Fibroblast of the aortic adventitia (primary cell): ENCODE data around the gene ARHGAP6. TPM values are rescaled to one million over a fixed set of nuclear protein-coding genes. Genes with fewer than 3 reads are reported as not detected.

Experiments used
- DNase-seq: peaks from one replicate; pipeline ENCODE4 v3.0.0-alpha.2; 2010; ENCODE audit warnings: low read depth
- H3K4me3 ChIP-seq: 2 replicates; pipeline ENCODE4 v1.5.1; 2011; ENCODE audit warnings: low read depth, mild to moderate bottlenecking, control low read depth, low read length, moderate library complexity
- total RNA-seq: library from RNA; depleted of rRNA; stranded (reverse); fragments of >200 nt; gene quantifications from 2 replicates; pipeline ENCODE4 v1.2.3, GENCODE V29; 2012; ENCODE audit warnings: low replicate concordance
- TF ChIP-seq, protein P1 (sequence below): IDR thresholded peaks from 2 replicates; pipeline ENCODE4 v1.5.1; 2011; ENCODE audit warnings: mild to moderate bottlenecking, low read length, control low read depth, inconsistent platforms; ENCODE audit not compliant: insufficient read depth

ARHGAP6 gene
- total RNA-seq, 1 donor = 16.9 TPM

DNA sequence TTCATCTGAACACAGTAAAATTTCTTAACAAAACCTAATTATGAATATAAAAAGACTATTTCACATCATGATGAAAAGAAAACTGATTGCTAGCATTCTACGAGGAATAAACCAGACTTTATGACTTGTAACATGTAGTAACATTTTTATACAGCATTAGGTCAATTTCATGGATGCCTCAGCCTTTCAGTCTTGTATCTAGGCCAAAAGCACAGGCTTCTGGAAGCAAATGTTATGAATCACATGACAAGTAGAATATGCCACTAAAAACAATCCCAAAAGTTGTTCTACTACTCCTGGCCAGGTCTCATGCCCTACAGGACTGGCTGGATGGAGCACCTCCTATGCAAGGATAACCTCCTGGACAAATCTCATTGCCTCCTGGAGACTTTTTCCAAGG is 101.2 kb downstream of the ARHGAP6 start:
- H3K4me3 ChIP-seq = no peak overlapping the region
- TF ChIP-seq, protein P1, sequence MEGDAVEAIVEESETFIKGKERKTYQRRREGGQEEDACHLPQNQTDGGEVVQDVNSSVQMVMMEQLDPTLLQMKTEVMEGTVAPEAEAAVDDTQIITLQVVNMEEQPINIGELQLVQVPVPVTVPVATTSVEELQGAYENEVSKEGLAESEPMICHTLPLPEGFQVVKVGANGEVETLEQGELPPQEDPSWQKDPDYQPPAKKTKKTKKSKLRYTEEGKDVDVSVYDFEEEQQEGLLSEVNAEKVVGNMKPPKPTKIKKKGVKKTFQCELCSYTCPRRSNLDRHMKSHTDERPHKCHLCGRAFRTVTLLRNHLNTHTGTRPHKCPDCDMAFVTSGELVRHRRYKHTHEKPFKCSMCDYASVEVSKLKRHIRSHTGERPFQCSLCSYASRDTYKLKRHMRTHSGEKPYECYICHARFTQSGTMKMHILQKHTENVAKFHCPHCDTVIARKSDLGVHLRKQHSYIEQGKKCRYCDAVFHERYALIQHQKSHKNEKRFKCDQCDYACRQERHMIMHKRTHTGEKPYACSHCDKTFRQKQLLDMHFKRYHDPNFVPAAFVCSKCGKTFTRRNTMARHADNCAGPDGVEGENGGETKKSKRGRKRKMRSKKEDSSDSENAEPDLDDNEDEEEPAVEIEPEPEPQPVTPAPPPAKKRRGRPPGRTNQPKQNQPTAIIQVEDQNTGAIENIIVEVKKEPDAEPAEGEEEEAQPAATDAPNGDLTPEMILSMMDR = no peak
- DNase-seq = peak; percentile 51

DNA sequence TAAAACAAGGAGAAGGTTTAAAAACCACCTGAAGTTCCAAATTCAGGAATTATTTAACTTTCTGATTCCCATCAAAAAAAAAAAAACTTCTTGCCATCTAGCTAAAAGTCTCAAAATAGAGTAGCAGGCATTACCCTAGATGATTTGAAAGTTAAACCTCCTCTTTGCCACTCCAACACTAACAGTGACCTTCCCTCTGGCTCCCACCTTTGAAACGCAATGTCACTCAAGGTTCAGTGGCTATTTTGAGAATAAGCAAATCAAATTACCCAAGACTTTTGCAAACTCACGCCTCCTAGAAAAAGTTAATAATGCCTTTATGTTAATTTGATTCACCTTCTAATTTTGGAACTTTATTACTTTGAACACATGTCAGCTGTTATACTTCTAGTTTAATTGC is 103.2 kb downstream of the ARHGAP6 start:
- H3K4me3 ChIP-seq = no peak overlapping the region
- TF ChIP-seq, protein P1 = no peak
- DNase-seq = no peak

DNA sequence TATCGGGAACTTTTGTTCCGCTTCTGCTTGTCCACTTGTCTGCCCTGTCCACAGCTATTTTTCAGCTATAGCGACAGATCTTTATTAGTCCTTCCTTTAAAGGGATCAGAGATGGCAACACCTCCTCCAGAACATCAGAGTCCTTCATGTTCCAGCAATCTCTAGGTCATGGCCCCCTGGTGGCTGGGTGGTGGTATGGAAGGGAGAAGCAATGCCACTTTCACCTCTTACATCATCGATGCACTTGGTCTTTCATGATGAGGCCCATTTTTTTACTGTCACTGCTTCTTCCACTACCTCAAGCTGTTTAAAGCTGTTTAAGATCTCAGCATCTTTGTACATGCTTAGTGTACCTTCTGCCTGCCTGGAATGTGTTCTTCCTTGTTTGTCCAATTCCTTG is 106.7 kb downstream of the ARHGAP6 start:
- no peak overlapping the region for H3K4me3 ChIP-seq
- TF ChIP-seq, protein P1 = peak; percentile 45
- DNase-seq = no peak

DNA sequence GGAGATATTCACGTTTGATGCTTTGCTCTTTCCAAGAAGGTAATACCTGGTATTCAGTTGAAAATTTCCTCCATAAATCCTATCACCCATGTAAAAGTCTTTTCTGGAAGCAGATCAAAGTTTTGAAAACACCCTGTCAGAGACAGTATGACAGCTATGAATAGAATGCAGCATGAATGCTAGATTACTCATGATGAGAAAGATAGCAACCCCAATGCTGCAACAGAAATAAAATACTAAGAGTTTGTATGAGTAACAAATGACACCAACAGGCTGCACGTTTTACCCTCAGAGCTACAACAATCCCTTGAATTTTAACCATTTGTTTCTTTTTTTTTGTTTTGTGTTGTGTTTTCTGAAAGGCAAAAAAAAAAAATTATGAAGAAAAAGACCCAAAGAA is 108.6 kb downstream of the ARHGAP6 start:
- H3K4me3 ChIP-seq = no peak overlapping the region
- TF ChIP-seq, protein P1 = no peak
- DNase-seq = peak; percentile 74

DNA sequence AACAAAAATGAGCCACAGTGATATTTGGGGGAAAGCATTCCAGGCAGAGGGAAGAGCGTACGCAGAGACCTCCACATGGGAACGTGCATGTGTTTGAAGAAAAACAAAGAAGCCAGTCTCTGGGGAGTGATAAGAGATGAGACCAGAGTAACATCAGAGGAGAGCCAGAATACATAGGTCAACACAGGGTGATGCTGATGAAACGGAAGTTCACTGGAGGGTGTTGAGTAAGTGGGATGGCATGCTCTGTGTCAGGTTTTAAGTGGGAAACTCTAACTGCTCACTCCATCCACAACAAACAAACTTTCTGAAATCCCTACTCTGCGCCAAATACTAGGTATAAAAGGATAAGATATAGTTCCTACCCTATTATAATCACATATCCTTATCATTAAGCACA is 110.0 kb downstream of the ARHGAP6 start:
- TF ChIP-seq, protein P1 = no peak
- H3K4me3 ChIP-seq = no peak overlapping the region

DNA sequence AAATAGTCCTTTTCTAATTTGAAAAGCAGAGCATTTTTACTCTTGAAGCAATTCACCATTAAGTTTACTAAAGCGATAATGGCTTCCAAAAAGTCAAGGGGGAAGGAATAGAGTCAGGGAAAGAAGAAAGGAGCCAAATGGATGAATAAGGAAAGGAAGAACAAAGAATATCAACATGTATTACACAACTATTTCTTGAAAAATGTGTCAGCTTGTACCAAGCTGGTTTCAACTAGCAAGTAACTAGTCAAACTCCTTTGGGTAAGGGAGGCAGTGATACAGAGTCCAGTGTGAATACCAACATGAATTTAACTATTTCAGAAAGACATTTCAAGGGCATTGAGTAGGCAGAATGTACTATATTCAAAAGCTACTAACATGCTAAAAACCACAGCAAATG is 112.1 kb downstream of the ARHGAP6 start:
- TF ChIP-seq, protein P1 = no peak
- DNase-seq = no peak
- H3K4me3 ChIP-seq = no peak overlapping the region

More for the DNA sequence above, 110.0 kb downstream of the ARHGAP6 start:
- peak; percentile 31 for DNase-seq

DNA sequence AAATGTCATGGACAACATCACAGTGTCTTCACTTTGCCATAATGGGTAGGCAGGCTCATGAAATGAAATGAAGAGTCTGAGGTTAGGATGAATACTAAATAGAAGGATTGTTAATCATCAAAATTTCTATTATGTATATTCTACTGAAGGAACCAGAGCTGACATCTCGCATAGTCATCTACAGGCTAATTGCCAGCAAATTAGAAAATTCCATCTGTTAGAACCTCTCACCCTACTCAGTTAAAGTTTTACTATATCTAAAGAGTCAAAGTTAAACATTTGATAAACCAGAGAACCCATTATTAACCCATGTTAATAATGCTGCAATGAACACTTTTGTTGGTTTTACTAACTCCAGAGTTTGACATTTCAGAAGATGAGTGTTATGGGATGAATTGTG is 114.6 kb downstream of the ARHGAP6 start:
- DNase-seq = no peak
- no peak overlapping the region for H3K4me3 ChIP-seq
- TF ChIP-seq, protein P1 = no peak
